ENCODE results near the gene UCHL1.

The UCHL1 gene

DNA sequence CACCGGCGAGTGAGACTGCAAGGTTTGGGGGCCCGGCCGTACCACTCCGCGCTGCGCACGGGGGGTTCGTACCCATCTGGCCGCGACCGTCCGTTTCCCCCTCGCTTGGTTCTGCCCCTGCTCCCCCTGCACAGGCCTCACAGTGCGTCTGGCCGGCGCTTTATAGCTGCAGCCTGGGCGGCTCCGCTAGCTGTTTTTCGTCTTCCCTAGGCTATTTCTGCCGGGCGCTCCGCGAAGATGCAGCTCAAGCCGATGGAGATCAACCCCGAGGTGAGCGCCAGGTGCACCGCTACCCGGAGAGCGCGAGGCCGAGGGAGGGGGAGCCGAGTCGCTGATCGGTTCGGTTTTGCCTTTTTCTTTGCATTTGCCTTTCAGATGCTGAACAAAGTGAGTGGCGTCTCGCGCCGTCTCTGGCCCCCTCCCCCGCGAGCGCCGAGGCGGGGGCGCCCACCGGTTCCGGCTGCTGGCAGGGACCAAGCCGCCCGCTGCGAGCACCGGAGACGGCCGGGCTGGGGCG lies at the start of gene UCHL1:
Gene UCHL1, plus strand, starts transcription at position 189 of the 517 bp plus-strand sequence. Its CDS starts 49 bp downstream, at position 238.
- Histone ChIP-seq H3K27me3 (replicated peaks; ENCODE audit: control insufficient read depth, insufficient read depth, low read length) (no peaks in the 10 kb centered on the region), H3K36me3 (ENCODE audit: control insufficient read depth, insufficient read depth, low read length, severe bottlenecking) (peaks cover 19% of the 10 kb centered on the region), H3K9ac (ENCODE audit: low read length) (peak within 1 kb of the TSS; percentile 86), H3K9me3 (ENCODE audit: control insufficient read depth, low read length) (no peaks in the 10 kb centered on the region), H3K4me1 (ENCODE audit: control insufficient read depth, insufficient read depth, low read length) (no peaks in the 10 kb centered on the region), H3K4me3 (ENCODE audit: low read length) (peak within 1 kb of the TSS; percentile 84)
- DNase-seq (ENCODE audit: low read depth) = peak; percentile 93

- no peak overlapping the region for H3K9ac ChIP-seq (ENCODE audit: low read length)
- no peaks in the 10 kb centered on the region for H3K36me3 ChIP-seq (ENCODE audit: control insufficient read depth, insufficient read depth, low read length, severe bottlenecking)
- H3K4me1 ChIP-seq (ENCODE audit: control insufficient read depth, insufficient read depth, low read length) = peaks cover 74% of the 10 kb centered on the region
- no peaks in the 10 kb centered on the region for H3K9me3 ChIP-seq (ENCODE audit: control insufficient read depth, low read length)
- no peak overlapping the region for H3K4me3 ChIP-seq (ENCODE audit: low read length)
- peak; percentile 47 for DNase-seq (ENCODE audit: low read depth)
- no peaks in the 10 kb centered on the region for H3K27me3 ChIP-seq (replicated peaks; ENCODE audit: control insufficient read depth, insufficient read depth, low read length)
Measured at GRCh38 chr4:41207291-41207831, 49.4 kb upstream of the UCHL1 start.

GRCh38 chr4:41209187-41209586 lies 47.5 kb upstream of the UCHL1 start:
- Histone ChIP-seq H3K4me3 (ENCODE audit: low read length) (no peak overlapping the region), H3K36me3 (ENCODE audit: control insufficient read depth, insufficient read depth, low read length, severe bottlenecking) (no peaks in the 10 kb centered on the region), H3K9ac (ENCODE audit: low read length) (no peak overlapping the region), H3K27me3 (replicated peaks; ENCODE audit: control insufficient read depth, insufficient read depth, low read length) (no peaks in the 10 kb centered on the region), H3K9me3 (ENCODE audit: control insufficient read depth, low read length) (no peaks in the 10 kb centered on the region), H3K4me1 (ENCODE audit: control insufficient read depth, insufficient read depth, low read length) (peaks cover 65% of the 10 kb centered on the region)
- DNase-seq (ENCODE audit: low read depth) = no peak

DNA sequence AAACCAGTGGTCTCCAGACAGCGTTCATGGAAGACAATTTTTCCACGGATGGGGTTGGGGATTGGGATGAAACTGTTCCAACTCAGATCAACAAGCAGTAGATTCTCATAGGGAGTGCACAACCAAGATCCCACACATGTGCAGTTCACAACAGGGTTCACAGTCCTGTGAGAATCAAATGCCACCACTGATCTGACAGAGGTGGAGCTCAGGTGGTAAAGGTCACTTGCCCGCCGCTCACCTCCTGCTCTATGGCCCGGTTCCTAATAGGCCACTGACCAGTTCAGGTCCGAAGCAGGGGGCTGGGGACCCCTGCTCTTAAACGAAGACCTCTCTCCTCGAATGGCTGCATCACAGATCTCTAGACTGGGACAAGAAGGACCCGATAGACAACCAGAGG lies 46.8 kb upstream of the UCHL1 start:
- Histone ChIP-seq H3K9me3 (ENCODE audit: control insufficient read depth, low read length) (no peaks in the 10 kb centered on the region), H3K36me3 (ENCODE audit: control insufficient read depth, insufficient read depth, low read length, severe bottlenecking) (no peaks in the 10 kb centered on the region), H3K27me3 (replicated peaks; ENCODE audit: control insufficient read depth, insufficient read depth, low read length) (no peaks in the 10 kb centered on the region), H3K4me1 (ENCODE audit: control insufficient read depth, insufficient read depth, low read length) (peaks cover 61% of the 10 kb centered on the region), H3K9ac (ENCODE audit: low read length) (no peak overlapping the region), H3K4me3 (ENCODE audit: low read length) (no peak overlapping the region)
- DNase-seq (ENCODE audit: low read depth) = no peak

DNA sequence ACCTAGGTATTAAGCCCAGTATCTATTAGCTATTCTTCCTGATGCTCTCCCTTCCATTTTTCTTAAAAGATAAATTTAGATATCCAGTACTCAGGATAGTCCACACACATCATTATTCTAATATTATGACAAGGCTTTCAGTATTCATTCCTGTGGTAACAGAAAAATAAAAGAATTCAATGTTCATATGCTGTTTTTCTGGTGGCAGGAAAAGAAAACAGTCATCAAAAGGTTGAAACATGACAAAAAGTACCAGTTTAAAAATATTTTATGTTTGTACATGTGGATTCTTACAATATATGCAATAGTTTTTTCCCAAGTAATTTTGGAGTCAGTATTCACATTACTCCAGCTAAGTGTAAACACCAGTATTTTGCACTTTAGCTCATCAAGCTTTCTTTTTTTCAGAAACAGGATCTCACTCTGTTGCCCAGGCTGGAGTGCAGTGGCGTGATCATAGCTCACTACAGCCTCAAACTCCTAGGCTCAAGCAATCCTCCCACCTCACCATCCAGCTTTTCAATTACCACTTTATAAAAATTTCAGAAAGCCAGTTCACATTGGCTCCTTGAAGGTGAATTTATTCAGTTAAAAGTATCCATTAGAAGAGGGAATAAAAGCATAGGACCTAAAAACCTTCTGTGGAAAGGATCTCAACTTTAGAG lies 44.6 kb upstream of the UCHL1 start:
- H3K27me3 ChIP-seq (replicated peaks; ENCODE audit: control insufficient read depth, insufficient read depth, low read length) = no peaks in the 10 kb centered on the region
- H3K4me1 ChIP-seq (ENCODE audit: control insufficient read depth, insufficient read depth, low read length) = peaks cover 51% of the 10 kb centered on the region
- H3K4me3 ChIP-seq (ENCODE audit: low read length) = peak overlapping the region; percentile 94
- no peaks in the 10 kb centered on the region for H3K9me3 ChIP-seq (ENCODE audit: control insufficient read depth, low read length)
- peak overlapping the region; percentile 89 for H3K9ac ChIP-seq (ENCODE audit: low read length)
- no peaks in the 10 kb centered on the region for H3K36me3 ChIP-seq (ENCODE audit: control insufficient read depth, insufficient read depth, low read length, severe bottlenecking)
- no peak for DNase-seq (ENCODE audit: low read depth)

GRCh38 chr4:41212616-41213203 lies 44.0 kb upstream of the UCHL1 start:
- H3K9ac ChIP-seq (ENCODE audit: low read length) = peak overlapping the region; percentile 89
- H3K27me3 ChIP-seq (replicated peaks; ENCODE audit: control insufficient read depth, insufficient read depth, low read length) = no peaks in the 10 kb centered on the region
- H3K9me3 ChIP-seq (ENCODE audit: control insufficient read depth, low read length) = no peaks in the 10 kb centered on the region
- H3K4me3 ChIP-seq (ENCODE audit: low read length) = peak overlapping the region; percentile 94
- no peaks in the 10 kb centered on the region for H3K36me3 ChIP-seq (ENCODE audit: control insufficient read depth, insufficient read depth, low read length, severe bottlenecking)
- peaks cover 48% of the 10 kb centered on the region for H3K4me1 ChIP-seq (ENCODE audit: control insufficient read depth, insufficient read depth, low read length)
- DNase-seq (ENCODE audit: low read depth) = peak; percentile 90

DNA sequence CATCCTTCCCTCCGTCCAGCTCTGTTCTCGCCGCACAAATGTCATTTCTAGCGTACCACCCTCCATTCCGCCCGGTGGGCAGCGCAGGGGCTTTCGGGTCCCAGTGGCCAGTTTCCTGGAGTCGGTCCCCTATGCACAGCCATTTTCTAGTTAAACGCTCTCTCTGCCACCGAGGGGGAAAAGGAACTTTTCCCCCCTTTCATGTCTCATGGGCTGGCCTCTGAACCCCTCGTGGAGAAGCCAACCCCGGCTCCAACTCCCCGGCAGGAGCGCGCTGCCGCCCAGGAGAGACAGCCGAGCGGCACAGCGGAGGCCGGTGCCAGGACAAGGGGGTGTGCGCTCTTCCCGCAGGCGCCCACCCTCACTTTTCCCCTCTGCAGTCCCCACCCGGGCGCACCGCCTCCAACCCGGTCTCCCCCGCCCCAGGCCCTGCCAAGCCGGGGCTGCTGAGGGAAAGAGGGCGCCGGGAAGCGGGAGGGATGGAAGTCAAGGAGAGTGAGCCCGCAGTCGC lies 43.0 kb upstream of the UCHL1 start:
- H3K27me3 ChIP-seq (replicated peaks; ENCODE audit: control insufficient read depth, insufficient read depth, low read length) = no peaks in the 10 kb centered on the region
- H3K4me1 ChIP-seq (ENCODE audit: control insufficient read depth, insufficient read depth, low read length) = peaks cover 38% of the 10 kb centered on the region
- H3K9ac ChIP-seq (ENCODE audit: low read length) = peak overlapping the region; percentile 89
- H3K36me3 ChIP-seq (ENCODE audit: control insufficient read depth, insufficient read depth, low read length, severe bottlenecking) = no peaks in the 10 kb centered on the region
- peak; percentile 59 for DNase-seq (ENCODE audit: low read depth)
- peak overlapping the region; percentile 94 for H3K4me3 ChIP-seq (ENCODE audit: low read length)
- no peaks in the 10 kb centered on the region for H3K9me3 ChIP-seq (ENCODE audit: control insufficient read depth, low read length)

GRCh38 chr4:41214136-41214824 lies 42.4 kb upstream of the UCHL1 start, which contains the start of gene APBB2:
TSS of gene APBB2 (minus strand) at chr4:41214542. CDS start at chr4:41033254, 181,288 bp downstream.
- peak; percentile 99 for DNase-seq (ENCODE audit: low read depth)
- Histone ChIP-seq H3K4me1 (ENCODE audit: control insufficient read depth, insufficient read depth, low read length) (peaks cover 33% of the 10 kb centered on the region), H3K9ac (ENCODE audit: low read length) (peak within 1 kb of the TSS; percentile 89), H3K27me3 (replicated peaks; ENCODE audit: control insufficient read depth, insufficient read depth, low read length) (no peaks in the 10 kb centered on the region), H3K4me3 (ENCODE audit: low read length) (peak within 1 kb of the TSS; percentile 94), H3K9me3 (ENCODE audit: control insufficient read depth, low read length) (no peaks in the 10 kb centered on the region), H3K36me3 (ENCODE audit: control insufficient read depth, insufficient read depth, low read length, severe bottlenecking) (no peaks in the 10 kb centered on the region)

- H3K9ac ChIP-seq (ENCODE audit: low read length) = peak overlapping the region; percentile 53
- no peaks in the 10 kb centered on the region for H3K9me3 ChIP-seq (ENCODE audit: control insufficient read depth, low read length)
- H3K4me3 ChIP-seq (ENCODE audit: low read length) = peak overlapping the region; percentile 67
- peaks cover 33% of the 10 kb centered on the region for H3K4me1 ChIP-seq (ENCODE audit: control insufficient read depth, insufficient read depth, low read length)
- no peak for DNase-seq (ENCODE audit: low read depth)
- no peaks in the 10 kb centered on the region for H3K27me3 ChIP-seq (replicated peaks; ENCODE audit: control insufficient read depth, insufficient read depth, low read length)
- no peaks in the 10 kb centered on the region for H3K36me3 ChIP-seq (ENCODE audit: control insufficient read depth, insufficient read depth, low read length, severe bottlenecking)
Measured at GRCh38 chr4:41214825-41215146, 41.9 kb upstream of the UCHL1 start.

- Histone ChIP-seq H3K9me3 (ENCODE audit: control insufficient read depth, low read length) (no peaks in the 10 kb centered on the region), H3K9ac (ENCODE audit: low read length) (peak overlapping the region; percentile 53), H3K36me3 (ENCODE audit: control insufficient read depth, insufficient read depth, low read length, severe bottlenecking) (no peaks in the 10 kb centered on the region), H3K4me3 (ENCODE audit: low read length) (peak overlapping the region; percentile 67), H3K4me1 (ENCODE audit: control insufficient read depth, insufficient read depth, low read length) (peaks cover 33% of the 10 kb centered on the region), H3K27me3 (replicated peaks; ENCODE audit: control insufficient read depth, insufficient read depth, low read length) (no peaks in the 10 kb centered on the region)
- DNase-seq (ENCODE audit: low read depth) = peak; percentile 15
Measured at GRCh38 chr4:41215155-41215554, 41.6 kb upstream of the UCHL1 start.

GRCh38 chr4:41215969-41216293 lies 40.8 kb upstream of the UCHL1 start:
- Histone ChIP-seq H3K4me1 (ENCODE audit: control insufficient read depth, insufficient read depth, low read length) (peaks cover 33% of the 10 kb centered on the region), H3K27me3 (replicated peaks; ENCODE audit: control insufficient read depth, insufficient read depth, low read length) (no peaks in the 10 kb centered on the region), H3K36me3 (ENCODE audit: control insufficient read depth, insufficient read depth, low read length, severe bottlenecking) (no peaks in the 10 kb centered on the region), H3K9ac (ENCODE audit: low read length) (peak overlapping the region; percentile 88), H3K4me3 (ENCODE audit: low read length) (peak overlapping the region; percentile 82), H3K9me3 (ENCODE audit: control insufficient read depth, low read length) (no peaks in the 10 kb centered on the region)
- DNase-seq (ENCODE audit: low read depth) = no peak
